ENCODE measurements around the gene PLXNA2.

- TF ChIP-seq TCF12 (IDR thresholded peaks at IDR 0.05) (no peak), RFX5 (IDR thresholded peaks at IDR 0.05; ENCODE audit: low read length) (no peak)
These were observed 204.4 kb downstream of the PLXNA2 start for GRCh38 chr1:208039536-208040332.

Measured in SK-N-SH (cell line).